Measurements from ENCODE around the gene RGS3.

DNA sequence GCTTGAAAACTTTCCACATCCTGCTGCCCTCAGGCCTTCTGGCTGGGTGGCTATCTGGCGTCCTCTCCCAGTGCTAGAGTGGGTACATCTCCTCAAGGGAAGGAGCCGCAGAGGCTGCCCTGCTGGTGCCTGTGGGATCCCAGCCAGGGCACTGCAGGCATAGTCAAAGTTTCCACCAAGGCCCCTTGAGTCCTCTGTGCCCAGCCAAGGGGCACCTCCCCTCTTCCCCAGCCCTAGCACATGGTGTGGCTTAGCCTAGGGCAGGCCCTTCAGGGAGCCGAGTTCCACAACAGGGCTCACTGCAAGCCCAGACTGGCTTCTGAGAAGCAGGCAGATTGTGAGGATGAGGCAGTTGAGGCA lies 103.2 kb downstream of the RGS3 start:
- TF ChIP-seq, protein P1, sequence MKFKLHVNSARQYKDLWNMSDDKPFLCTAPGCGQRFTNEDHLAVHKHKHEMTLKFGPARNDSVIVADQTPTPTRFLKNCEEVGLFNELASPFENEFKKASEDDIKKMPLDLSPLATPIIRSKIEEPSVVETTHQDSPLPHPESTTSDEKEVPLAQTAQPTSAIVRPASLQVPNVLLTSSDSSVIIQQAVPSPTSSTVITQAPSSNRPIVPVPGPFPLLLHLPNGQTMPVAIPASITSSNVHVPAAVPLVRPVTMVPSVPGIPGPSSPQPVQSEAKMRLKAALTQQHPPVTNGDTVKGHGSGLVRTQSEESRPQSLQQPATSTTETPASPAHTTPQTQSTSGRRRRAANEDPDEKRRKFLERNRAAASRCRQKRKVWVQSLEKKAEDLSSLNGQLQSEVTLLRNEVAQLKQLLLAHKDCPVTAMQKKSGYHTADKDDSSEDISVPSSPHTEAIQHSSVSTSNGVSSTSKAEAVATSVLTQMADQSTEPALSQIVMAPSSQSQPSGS (CRISPR knock-in tag; IDR thresholded peaks at IDR 0.05), result no peak
- TF ChIP-seq SRF (IDR thresholded peaks at IDR 0.05; ENCODE audit: low read depth, low read length) (no peak), POLR2A (IDR thresholded peaks at IDR 0.05; ENCODE audit: insufficient read depth in 1 of 2, low read depth in 2 of 2, low read length in 2 of 2) (no peak), SUZ12 (IDR thresholded peaks at IDR 0.05; ENCODE audit: low read depth, low read length) (no peak), ZNF792 (CRISPR knock-in tag; IDR thresholded peaks at IDR 0.05) (no peak), RFX5 (IDR thresholded peaks at IDR 0.05; ENCODE audit: low read depth, low read length) (no peak), MEIS1 (CRISPR knock-in tag; IDR thresholded peaks at IDR 0.05; ENCODE audit: borderline replicate concordance) (no peak), HDAC1 (CRISPR knock-in tag; IDR thresholded peaks at IDR 0.05) (no peak), BRCA1 (CRISPR knock-in tag; IDR thresholded peaks at IDR 0.05) (no peak)
- TF ChIP-seq, protein P2, sequence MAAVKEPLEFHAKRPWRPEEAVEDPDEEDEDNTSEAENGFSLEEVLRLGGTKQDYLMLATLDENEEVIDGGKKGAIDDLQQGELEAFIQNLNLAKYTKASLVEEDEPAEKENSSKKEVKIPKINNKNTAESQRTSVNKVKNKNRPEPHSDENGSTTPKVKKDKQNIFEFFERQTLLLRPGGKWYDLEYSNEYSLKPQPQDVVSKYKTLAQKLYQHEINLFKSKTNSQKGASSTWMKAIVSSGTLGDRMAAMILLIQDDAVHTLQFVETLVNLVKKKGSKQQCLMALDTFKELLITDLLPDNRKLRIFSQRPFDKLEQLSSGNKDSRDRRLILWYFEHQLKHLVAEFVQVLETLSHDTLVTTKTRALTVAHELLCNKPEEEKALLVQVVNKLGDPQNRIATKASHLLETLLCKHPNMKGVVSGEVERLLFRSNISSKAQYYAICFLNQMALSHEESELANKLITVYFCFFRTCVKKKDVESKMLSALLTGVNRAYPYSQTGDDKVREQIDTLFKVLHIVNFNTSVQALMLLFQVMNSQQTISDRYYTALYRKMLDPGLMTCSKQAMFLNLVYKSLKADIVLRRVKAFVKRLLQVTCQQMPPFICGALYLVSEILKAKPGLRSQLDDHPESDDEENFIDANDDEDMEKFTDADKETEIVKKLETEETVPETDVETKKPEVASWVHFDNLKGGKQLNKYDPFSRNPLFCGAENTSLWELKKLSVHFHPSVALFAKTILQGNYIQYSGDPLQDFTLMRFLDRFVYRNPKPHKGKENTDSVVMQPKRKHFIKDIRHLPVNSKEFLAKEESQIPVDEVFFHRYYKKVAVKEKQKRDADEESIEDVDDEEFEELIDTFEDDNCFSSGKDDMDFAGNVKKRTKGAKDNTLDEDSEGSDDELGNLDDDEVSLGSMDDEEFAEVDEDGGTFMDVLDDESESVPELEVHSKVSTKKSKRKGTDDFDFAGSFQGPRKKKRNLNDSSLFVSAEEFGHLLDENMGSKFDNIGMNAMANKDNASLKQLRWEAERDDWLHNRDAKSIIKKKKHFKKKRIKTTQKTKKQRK (IDR thresholded peaks at IDR 0.05; ENCODE audit: low read length), result no peak
